Muscle of back (tissue), 11 donors: ENCODE data around the gene ATRX. TPM values are rescaled to one million over a fixed set of nuclear protein-coding genes. Genes with fewer than 3 reads are reported as not detected.
"Not testable (repeated sequence)": the region's sequence is repeated elsewhere in the genome, so short reads cannot be mapped to it uniquely, and the experiment has no call there.

Source experiments
- DNase-seq, 3 donors: peaks; one replicate each; pipeline versions ENCODE4 v3.0.0 to v3.0.0-alpha.2; 2013
- polyA plus RNA-seq, 10 donors: library from polyadenylated mRNA; unstranded; fragments of 120-200 nt; gene quantifications; one replicate each; pipeline ENCODE4 v1.2.1, GENCODE V29; 2013; ENCODE audit not compliant: insufficient read length in 10 of 10

ATRX gene
- polyA plus RNA-seq, 10 donors: 43.1 to 68.3 (median 54.7) TPM

GRCh38 chrX:77742788-77743476, 43.1 kb downstream of the ATRX start:
- DNase-seq: peak in 1 of 3 donors; percentile 9

- DNase-seq: no peak
These were observed 45.6 kb downstream of the ATRX start for GRCh38 chrX:77740376-77740905.

DNA sequence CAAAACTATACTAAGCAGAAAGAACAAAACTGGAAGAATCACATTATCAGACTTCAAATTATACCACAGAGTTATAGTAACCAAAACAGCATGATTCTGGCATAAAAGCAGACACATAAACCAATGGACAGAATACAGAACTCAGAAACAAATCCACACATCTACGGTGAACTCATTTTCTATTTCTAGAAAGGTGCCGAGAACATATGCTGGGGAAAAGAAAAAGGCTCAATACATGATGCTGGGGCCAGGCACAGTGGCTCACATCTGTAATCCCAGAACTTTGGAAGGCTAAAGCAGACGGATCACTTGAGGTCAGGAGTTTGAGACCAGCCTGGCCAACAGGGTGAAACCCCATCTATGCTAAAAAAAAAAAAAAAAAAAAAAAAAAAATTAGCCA, 52.7 kb downstream of the ATRX start:
- DNase-seq: no peak

DNA sequence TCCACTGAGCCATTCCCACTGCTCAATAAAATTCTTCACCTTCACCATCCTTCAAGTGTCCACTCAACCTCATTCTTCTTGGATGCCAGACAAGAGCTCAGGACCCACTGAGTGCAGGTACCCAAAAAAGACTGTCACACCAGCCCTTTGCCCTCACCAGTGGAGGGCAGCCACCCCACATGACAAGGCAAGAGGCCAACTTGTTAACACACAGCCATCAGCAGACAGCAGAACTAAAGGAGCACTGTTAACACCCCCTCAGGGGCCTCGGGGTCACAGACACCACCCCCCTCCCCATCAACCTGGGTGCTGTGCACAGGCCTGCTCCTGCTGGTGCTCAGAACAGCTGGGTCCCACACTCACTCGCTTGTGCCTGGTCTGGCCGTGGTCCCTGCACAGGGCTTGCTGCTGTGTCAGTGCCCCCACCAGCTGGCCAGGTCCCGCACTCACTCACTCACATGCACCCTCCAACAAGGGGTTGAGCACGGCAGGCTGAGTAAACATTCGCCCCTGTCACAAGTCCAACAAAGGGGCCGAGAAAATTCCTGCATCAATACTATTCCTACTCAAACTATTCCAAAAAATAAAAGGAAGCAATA, 54.1 kb downstream of the ATRX start:
- DNase-seq: no peak

DNA sequence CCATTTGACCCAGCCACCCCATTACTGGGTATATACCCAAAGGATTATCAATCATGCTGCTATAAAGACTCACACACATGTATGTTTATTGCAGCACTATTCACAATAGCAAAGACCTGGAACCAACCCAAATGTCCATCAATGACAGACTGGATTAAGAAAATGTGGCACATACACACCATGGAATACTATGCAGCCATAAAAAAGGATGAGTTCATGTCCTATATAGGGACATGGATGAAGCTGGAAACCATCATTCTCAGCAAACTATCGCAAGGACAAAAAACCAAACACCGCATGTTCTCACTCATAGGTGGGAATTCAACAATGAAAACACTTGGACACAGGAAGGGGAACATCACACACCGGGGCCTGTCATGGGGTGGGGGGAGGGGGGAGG, 59.9 kb downstream of the ATRX start:
- not testable (repeated sequence) for DNase-seq

GRCh38 chrX:77723681-77724080, 62.3 kb downstream of the ATRX start:
- DNase-seq: no peak

DNA sequence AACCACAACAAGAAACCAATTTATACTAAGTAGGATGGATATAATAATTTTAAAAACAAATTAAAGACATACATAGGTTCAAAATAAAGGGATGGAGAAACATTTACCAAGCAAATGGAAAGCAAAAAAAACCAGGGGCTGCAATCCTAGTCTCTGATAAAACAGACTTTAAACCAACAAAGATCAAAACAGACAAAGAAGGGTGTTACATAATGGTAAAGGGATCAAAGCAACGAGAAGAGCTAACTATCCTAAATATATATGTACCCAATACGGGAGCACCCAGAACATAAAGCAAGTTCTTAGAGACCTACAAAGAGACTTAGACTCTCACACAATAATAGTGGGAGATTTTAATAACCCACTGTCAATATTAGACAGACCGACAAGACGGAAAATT, 66.6 kb downstream of the ATRX start:
- no peak for DNase-seq

- DNase-seq: no peak
These were observed 81.1 kb downstream of the ATRX start for GRCh38 chrX:77704881-77705280.

DNA sequence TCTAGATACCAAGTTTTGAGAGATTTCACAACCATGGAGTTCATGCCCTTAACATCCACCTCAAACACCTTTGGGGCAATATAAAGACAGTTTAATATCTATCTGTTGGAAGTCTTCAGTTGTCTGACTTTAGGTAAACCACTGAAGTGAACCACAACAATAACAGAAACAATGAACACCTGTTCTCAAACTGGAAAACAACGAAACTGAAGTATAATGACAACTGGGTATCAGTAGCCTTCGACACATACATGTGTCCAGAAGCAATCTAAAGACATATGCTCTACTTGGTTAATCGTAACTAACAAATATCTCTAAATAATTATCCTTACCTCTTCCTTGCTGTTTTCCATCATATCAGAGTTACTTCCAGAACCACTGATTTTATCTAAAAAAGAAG, 87.8 kb downstream of the ATRX start:
- DNase-seq: no peak

GRCh38 chrX:77694491-77694890, 91.5 kb downstream of the ATRX start:
- no peak for DNase-seq

GRCh38 chrX:77693594-77693993, 92.4 kb downstream of the ATRX start:
- no peak for DNase-seq

GRCh38 chrX:77691916-77692315, 94.1 kb downstream of the ATRX start:
- DNase-seq: no peak

GRCh38 chrX:77689376-77689775, 96.6 kb downstream of the ATRX start:
- no peak for DNase-seq

DNA sequence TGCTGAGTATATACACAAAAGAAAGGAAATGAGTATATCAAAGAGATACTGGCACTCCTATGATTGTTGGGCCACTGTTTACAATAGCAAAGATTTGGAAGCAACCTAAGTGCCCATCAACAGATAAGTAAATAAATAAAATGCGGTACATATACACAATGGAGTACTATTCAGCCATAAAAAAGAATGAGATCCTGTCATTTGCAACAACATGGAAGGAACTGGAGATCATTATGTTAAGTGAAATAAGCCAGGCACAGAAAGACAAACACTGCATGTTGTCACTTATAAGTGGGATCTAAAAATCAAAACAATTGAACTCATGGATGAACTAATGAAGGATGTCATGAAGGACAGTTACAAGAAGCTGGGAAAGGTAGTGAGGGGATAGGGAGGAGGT, 100.3 kb downstream of the ATRX start:
- not testable (repeated sequence) for DNase-seq

- no peak for DNase-seq
These were observed 106.9 kb downstream of the ATRX start for GRCh38 chrX:77679144-77679543.

GRCh38 chrX:77675986-77676385, 110.0 kb downstream of the ATRX start:
- DNase-seq: no peak

DNA sequence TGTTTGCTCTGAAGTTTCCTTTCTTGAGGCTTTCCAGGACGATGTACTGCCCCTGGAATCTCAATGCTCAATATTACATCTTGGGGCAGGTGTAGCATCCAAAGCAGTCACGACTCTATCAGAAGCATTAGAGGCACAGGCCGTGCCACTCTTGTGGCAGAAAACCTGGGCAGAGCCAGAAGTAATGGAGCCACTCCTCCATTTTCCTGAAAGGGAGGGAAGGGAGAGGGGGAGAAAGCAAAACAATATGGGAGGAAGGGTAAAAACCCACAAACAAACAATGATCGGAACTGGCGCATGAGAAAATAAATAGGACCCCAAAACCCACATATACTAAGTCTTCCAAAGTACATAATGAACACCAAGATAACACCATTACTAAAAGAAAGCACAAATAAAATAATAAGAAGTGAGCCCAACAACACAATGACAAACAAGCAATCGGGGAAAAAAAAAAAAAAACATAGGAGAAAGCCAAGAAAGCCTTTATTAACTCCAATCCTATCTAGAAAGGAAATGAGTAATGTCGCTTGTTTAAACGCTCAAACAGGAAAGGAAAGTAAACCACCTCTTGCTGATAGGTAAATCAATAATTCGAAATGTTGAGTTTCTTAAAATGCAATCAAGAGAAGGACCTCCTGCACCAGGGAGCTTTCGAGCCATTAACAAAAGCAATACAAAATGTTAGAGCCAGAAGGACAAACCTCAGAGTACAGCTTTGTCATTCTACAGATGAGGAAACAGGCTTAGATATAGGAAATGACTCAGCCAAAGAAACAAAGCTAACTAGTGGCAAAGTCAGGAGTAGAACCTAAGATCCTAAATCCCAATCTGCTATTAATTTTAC, 117.4 kb downstream of the ATRX start:
- peak in 1 of 3 donors; percentile 2 for DNase-seq

DNA sequence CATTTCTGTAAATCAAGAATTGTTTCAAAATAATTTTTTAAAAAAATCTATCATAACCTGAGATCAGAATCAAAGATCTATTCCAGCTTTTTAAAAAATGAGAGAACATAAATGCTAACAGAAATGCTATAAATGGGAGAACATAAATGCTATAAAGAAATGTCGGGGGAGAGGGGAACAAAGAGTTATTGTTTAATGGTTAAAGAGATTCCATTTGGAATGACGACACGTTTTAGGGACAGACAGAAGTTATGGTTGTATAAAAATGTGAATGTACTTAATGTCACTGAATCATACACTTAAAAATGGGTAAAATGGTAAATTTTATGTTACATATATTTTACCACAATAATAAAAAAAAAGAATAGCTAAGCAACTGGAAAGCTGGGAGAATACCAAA, 127.1 kb downstream of the ATRX start:
- no peak for DNase-seq

GRCh38 chrX:77652095-77652494, 133.9 kb downstream of the ATRX start:
- DNase-seq: no peak

- DNase-seq: no peak
These were observed 145.3 kb downstream of the ATRX start for GRCh38 chrX:77640702-77641101.

DNA sequence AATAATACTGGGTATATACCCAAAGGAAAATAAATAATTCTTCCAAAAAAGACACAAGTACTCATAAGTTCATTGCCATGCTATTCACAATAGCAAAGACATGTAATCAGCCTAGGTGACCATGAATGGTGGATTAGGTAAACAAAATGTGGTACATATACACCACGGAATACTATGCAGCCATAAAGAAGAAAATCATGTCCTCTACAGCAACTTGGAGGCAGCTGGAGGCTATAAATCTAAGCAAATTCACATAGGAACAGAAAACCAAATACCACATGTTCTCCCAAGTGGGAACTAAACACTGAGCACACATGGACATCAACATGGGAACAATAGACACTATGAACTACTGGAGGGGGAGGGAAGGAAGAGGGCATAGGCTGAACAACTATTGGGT, 146.2 kb downstream of the ATRX start:
- no peak for DNase-seq

DNA sequence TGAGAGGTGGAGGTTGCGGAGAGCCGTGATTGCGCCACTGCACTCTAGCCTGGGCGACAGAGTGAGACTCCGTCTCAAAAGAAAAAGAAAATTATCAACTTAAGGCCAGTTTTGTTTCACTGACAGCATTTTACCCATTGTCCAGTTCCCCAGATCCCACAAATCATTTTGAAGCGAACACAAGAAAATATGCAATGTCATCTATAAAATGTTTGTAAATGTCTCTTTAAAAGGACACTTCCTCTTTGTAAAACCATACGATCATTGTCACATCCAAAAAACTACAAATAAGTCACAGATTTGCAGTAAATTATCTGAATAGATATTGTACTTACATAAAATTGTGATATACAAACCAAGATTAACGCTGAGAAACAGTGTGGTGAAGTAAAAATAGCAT, 147.6 kb downstream of the ATRX start:
- DNase-seq: no peak

DNA sequence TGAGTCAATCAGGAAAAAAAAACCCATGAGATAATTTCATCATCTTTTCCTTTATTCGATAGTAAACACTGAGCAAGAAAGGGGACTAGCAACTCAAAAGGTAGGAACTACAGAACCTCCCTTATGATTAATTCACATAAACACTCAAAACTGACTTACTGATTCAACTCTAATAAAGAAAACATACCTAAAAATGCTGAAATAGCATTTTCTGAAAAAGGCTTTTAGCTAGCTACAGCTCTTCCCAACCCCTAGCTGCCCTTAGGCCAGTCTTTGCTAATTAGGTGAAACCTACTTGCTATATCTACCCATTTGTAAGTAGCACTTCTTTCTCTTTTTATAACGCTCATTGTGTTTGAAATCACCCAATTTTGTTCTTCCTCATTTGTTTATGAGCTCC, 150.6 kb downstream of the ATRX start:
- no peak for DNase-seq
